ENCODE measurements around the gene SMC3. TPM values are rescaled to one million over a fixed set of nuclear protein-coding genes. Genes with fewer than 3 reads are reported as not detected.

The SMC3 gene
- total and polyA plus RNA-seq, 4 donors = 7.2 to 26.4 (median 18.1) TPM

DNA sequence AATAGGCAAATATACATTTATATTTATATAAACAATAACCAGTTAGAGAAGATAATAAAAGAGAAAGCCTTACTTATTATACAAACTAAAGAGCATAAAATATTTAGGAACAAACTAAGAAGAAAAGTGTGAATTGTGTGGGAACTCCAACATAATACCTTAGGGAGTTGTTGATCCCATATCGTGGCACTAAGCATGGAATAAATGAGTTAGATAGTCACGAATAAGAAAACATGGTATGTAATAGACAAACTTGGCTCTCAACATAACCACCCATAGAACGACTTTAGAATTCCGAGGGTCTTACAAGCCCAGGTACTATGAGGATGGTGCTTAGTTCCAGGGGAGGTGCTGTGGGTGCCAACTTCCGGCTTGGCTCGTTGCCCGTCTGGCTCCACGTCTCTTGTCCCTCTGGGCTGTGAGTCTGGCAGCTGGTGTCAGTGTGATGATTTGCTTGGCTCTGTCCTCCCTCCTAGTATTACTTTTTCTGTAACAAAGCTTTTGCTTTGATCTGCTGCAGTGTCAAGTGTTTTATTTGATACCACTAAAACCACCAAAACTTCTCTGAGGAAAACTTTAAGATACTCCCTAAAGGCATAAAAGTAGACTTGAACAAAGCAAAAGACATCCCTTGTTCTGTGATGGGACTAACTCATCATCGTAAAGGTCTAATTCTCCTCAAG, 67.2 kb downstream of the SMC3 start:
- TF ChIP-seq YY1 (IDR thresholded peaks at IDR 0.05) = no peak
- TF ChIP-seq, protein P1, sequence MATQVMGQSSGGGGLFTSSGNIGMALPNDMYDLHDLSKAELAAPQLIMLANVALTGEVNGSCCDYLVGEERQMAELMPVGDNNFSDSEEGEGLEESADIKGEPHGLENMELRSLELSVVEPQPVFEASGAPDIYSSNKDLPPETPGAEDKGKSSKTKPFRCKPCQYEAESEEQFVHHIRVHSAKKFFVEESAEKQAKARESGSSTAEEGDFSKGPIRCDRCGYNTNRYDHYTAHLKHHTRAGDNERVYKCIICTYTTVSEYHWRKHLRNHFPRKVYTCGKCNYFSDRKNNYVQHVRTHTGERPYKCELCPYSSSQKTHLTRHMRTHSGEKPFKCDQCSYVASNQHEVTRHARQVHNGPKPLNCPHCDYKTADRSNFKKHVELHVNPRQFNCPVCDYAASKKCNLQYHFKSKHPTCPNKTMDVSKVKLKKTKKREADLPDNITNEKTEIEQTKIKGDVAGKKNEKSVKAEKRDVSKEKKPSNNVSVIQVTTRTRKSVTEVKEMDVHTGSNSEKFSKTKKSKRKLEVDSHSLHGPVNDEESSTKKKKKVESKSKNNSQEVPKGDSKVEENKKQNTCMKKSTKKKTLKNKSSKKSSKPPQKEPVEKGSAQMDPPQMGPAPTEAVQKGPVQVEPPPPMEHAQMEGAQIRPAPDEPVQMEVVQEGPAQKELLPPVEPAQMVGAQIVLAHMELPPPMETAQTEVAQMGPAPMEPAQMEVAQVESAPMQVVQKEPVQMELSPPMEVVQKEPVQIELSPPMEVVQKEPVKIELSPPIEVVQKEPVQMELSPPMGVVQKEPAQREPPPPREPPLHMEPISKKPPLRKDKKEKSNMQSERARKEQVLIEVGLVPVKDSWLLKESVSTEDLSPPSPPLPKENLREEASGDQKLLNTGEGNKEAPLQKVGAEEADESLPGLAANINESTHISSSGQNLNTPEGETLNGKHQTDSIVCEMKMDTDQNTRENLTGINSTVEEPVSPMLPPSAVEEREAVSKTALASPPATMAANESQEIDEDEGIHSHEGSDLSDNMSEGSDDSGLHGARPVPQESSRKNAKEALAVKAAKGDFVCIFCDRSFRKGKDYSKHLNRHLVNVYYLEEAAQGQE (IDR thresholded peaks at IDR 0.05) = no peak
- WGBS = 64% methylated on average over 9 of the region's 9 CpGs
- H3K27me3 ChIP-seq (ENCODE audit: control insufficient read depth in 4 of 4, insufficient read depth in 4 of 4, low read length in 3 of 4) = no peaks in the 10 kb centered on the region
- H3K36me3 ChIP-seq (ENCODE audit: control insufficient read depth in 4 of 4, insufficient read depth in 3 of 4, low read depth in 1 of 4, low read length in 3 of 4) = no peaks in the 10 kb centered on the region
- H3K4me1 ChIP-seq (ENCODE audit: control insufficient read depth in 4 of 4, insufficient read depth in 4 of 4, low read length in 3 of 4) = no peaks in the 10 kb centered on the region
- no peak overlapping the region for H3K4me3 ChIP-seq (ENCODE audit: low read depth in 1 of 3, low read length in 3 of 3)
- no peak for DNase-seq (ENCODE audit: low spot score)
- no peak overlapping the region for H3K27ac ChIP-seq (ENCODE audit: low read depth in 1 of 2, low read length in 2 of 2)
- no peaks in the 10 kb centered on the region for H3K9me3 ChIP-seq (ENCODE audit: control insufficient read depth in 4 of 4, low read length in 3 of 4)
- no peak overlapping the region for H3K9ac ChIP-seq (ENCODE audit: low read depth in 1 of 2, low read length in 2 of 2)

DNA sequence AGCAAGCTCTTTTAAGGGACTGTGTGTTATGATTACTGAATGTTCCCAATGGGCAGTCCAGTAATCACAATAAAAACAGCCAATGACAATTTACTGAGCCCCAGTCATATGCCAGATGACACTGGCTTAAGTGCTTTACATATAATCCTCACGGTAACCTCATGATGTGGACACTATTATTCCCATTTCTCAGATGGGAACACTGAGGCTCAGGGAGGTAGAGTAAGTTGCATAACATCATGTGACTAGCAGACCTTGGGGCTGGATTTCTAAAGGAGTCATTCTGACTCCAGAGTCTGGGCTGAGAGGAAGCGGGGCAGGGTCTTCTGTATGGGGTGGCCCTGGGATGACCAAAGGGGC, 69.1 kb downstream of the SMC3 start:
- no peak for DNase-seq (ENCODE audit: low spot score)
- TF ChIP-seq TAF1 (conservative IDR thresholded peaks at IDR 0.05) (no peak), HNF4A (conservative IDR thresholded peaks at IDR 0.05) (no peak), RAD21 (IDR thresholded peaks at IDR 0.05) (no peak), EGR1 (IDR thresholded peaks at IDR 0.05; ENCODE audit: low read depth in 2 of 2) (no peak), YY1 (IDR thresholded peaks at IDR 0.05) (no peak), RXRA (IDR thresholded peaks at IDR 0.05) (no peak), FOXA1 (IDR thresholded peaks at IDR 0.05) (no peak)
- H3K9me3 ChIP-seq (ENCODE audit: control insufficient read depth in 4 of 4, low read length in 3 of 4) = no peaks in the 10 kb centered on the region
- H3K4me1 ChIP-seq (ENCODE audit: control insufficient read depth in 4 of 4, insufficient read depth in 4 of 4, low read length in 3 of 4) = no peaks in the 10 kb centered on the region
- H3K9ac ChIP-seq (ENCODE audit: low read depth in 1 of 2, low read length in 2 of 2) = no peak overlapping the region
- no peaks in the 10 kb centered on the region for H3K36me3 ChIP-seq (ENCODE audit: control insufficient read depth in 4 of 4, insufficient read depth in 3 of 4, low read depth in 1 of 4, low read length in 3 of 4)
- H3K27me3 ChIP-seq (ENCODE audit: control insufficient read depth in 4 of 4, insufficient read depth in 4 of 4, low read length in 3 of 4) = peaks cover 0 to 2% (median 0%) of the 10 kb centered on the region in 4 donors
- 98% methylated on average over 2 of the region's 2 CpGs for WGBS
- no peak overlapping the region for H3K27ac ChIP-seq (ENCODE audit: low read depth in 1 of 2, low read length in 2 of 2)
- H3K4me3 ChIP-seq (ENCODE audit: low read depth in 1 of 3, low read length in 3 of 3) = no peak overlapping the region

DNA sequence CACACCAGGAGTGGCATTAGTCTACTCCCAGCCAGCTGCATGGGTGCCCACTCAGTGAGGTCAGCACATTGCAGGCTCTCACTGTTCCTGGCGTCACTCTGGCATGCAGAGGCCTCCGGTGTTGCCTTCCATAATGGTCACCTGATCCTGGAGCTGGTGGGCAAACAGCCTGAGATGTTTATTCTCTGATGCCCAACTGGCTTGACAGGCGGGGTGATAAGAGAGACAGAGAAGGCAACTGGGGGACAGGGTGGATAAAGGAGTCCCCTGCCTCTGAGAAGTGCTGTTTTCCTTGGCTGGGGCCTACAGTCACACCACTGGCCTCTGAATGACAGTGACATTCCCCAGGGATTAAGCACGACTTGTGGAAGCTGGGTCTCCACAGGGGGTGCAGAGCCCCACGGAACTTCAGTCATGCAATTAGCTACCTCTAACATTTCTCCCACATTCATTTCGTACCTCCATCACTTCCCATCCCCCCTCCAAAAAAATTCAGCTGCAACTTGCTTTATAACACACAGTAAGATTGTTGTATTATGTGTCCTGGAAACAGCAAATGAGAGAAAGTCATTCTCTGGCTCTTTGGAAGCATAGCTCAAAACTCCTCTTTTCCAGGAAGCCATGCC, 69.5 kb downstream of the SMC3 start:
- H3K4me1 ChIP-seq (ENCODE audit: control insufficient read depth in 4 of 4, insufficient read depth in 4 of 4, low read length in 3 of 4) = no peaks in the 10 kb centered on the region
- no peak overlapping the region for H3K9ac ChIP-seq (ENCODE audit: low read depth in 1 of 2, low read length in 2 of 2)
- 66% methylated on average over 6 of the region's 6 CpGs for WGBS
- H3K27me3 ChIP-seq (ENCODE audit: control insufficient read depth in 4 of 4, insufficient read depth in 4 of 4, low read length in 3 of 4) = peaks cover 0 to 2% (median under 1%) of the 10 kb centered on the region in 4 donors
- no peak for TF ChIP-seq YY1 (IDR thresholded peaks at IDR 0.05)
- TF ChIP-seq EGR1 (IDR thresholded peaks at IDR 0.05; ENCODE audit: low read depth in 2 of 2) = no peak
- no peak for TF ChIP-seq GABPA (IDR thresholded peaks at IDR 0.05 in 1 of 2, conservative IDR thresholded peaks at IDR 0.05 in 1 of 2)
- no peak for TF ChIP-seq FOXA2 (IDR thresholded peaks at IDR 0.05)
- TF ChIP-seq NR2F2 (IDR thresholded peaks at IDR 0.05) = no peak
- TF ChIP-seq HNF4A (conservative IDR thresholded peaks at IDR 0.05) = no peak
- no peak for TF ChIP-seq HNF4G (IDR thresholded peaks at IDR 0.05)
- TF ChIP-seq, protein P2, sequence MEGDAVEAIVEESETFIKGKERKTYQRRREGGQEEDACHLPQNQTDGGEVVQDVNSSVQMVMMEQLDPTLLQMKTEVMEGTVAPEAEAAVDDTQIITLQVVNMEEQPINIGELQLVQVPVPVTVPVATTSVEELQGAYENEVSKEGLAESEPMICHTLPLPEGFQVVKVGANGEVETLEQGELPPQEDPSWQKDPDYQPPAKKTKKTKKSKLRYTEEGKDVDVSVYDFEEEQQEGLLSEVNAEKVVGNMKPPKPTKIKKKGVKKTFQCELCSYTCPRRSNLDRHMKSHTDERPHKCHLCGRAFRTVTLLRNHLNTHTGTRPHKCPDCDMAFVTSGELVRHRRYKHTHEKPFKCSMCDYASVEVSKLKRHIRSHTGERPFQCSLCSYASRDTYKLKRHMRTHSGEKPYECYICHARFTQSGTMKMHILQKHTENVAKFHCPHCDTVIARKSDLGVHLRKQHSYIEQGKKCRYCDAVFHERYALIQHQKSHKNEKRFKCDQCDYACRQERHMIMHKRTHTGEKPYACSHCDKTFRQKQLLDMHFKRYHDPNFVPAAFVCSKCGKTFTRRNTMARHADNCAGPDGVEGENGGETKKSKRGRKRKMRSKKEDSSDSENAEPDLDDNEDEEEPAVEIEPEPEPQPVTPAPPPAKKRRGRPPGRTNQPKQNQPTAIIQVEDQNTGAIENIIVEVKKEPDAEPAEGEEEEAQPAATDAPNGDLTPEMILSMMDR (IDR thresholded peaks at IDR 0.05; ENCODE audit: low read depth, low read length, missing input control) = no peak
- no peak for TF ChIP-seq FOXA1 (IDR thresholded peaks at IDR 0.05)
- TF ChIP-seq, protein P1 (IDR thresholded peaks at IDR 0.05) = no peak
- TF ChIP-seq RAD21 (IDR thresholded peaks at IDR 0.05) = no peak
- no peak for TF ChIP-seq JUND (IDR thresholded peaks at IDR 0.05)
- TF ChIP-seq SP1 (IDR thresholded peaks at IDR 0.05) = no peak
- no peaks in the 10 kb centered on the region for H3K36me3 ChIP-seq (ENCODE audit: control insufficient read depth in 4 of 4, insufficient read depth in 3 of 4, low read depth in 1 of 4, low read length in 3 of 4)
- no peak overlapping the region for H3K4me3 ChIP-seq (ENCODE audit: low read depth in 1 of 3, low read length in 3 of 3)
- DNase-seq (ENCODE audit: low spot score) = no peak
- no peaks in the 10 kb centered on the region for H3K9me3 ChIP-seq (ENCODE audit: control insufficient read depth in 4 of 4, low read length in 3 of 4)
- H3K27ac ChIP-seq (ENCODE audit: low read depth in 1 of 2, low read length in 2 of 2) = no peak overlapping the region
